ENCODE data around the gene CENPN. TPM values are rescaled to one million over a fixed set of nuclear protein-coding genes. Genes with fewer than 3 reads are reported as not detected.

Gene CENPN
- total RNA-seq, 2 experiments from 2014 or later, result 8.7 to 9.7 TPM

DNA sequence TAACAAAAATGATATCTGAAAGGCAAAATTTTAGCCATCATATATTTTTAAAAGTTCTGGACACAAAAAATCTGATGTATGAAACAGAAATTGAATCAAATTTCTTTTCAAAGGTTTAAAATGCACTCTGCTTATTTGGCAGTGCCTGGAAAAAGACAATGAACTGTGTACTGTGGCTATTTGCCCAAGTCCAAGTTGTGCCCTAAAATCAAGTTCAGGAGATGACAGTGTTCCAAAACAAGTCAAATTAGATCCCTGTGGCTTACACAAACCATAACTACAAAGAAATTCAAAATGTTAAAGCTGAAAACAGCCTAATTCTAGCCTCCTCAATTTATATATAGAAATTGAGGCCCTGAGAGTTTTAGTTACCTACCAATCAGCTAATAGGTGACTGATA, 25.9 kb upstream of the CENPN start:
- H3K36me3 Mint-ChIP-seq (ENCODE audit: low read depth), result peaks cover 51% of the 10 kb centered on the region
- POLR2A ChIA-PET, result no interaction called here

DNA sequence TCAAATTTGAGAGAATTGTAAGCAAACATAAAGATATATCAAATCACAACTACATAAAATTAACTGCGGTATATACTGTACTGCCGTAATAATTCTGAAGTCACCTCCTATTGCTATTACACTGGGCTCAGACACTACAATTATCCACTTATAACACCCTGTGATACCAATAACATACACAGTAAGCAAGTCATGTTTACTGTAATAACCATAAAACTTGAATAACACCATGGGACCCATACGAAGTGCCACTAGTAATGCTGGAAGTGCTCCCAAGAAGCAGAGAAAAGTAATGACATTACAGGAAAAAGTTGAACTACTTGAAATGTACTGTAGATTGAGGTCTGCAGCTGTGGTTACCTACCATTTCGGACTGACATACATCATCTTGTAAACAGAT, 24.4 kb upstream of the CENPN start:
- H3K4me3 Mint-ChIP-seq, result no peak overlapping the region
- H3K27ac ChIP-seq (ENCODE audit: low read depth in 1 of 2, low read length in 2 of 2), result no peak overlapping the region
- H3K36me3 Mint-ChIP-seq (ENCODE audit: low read depth), result peaks cover 46% of the 10 kb centered on the region
- ATAC-seq (ENCODE audit: poor library complexity), result no peak
- intact Hi-C loops (cut with DNase I, micrococcal nuclease), result no loop called here
- H3K4me1 ChIP-seq (ENCODE audit: insufficient read depth, low read length), result peaks cover 3% of the 10 kb centered on the region
- H3K27me3 Mint-ChIP-seq, result no peaks in the 10 kb centered on the region
- DNase-seq, result no peak
- no peak overlapping the region for H3K4me3 ChIP-seq (ENCODE audit: low read length)
- H3K9me3 Mint-ChIP-seq, result no peaks in the 10 kb centered on the region
- CTCF ChIA-PET, result no interaction called here
- peaks cover 14% of the 10 kb centered on the region for H3K36me3 ChIP-seq (ENCODE audit: insufficient read depth, low read length)
- no peaks in the 10 kb centered on the region for H3K9me3 ChIP-seq (ENCODE audit: control insufficient read depth in 1 of 2, insufficient read depth in 1 of 2, low read length in 2 of 2)
- TF ChIP-seq, protein P1, sequence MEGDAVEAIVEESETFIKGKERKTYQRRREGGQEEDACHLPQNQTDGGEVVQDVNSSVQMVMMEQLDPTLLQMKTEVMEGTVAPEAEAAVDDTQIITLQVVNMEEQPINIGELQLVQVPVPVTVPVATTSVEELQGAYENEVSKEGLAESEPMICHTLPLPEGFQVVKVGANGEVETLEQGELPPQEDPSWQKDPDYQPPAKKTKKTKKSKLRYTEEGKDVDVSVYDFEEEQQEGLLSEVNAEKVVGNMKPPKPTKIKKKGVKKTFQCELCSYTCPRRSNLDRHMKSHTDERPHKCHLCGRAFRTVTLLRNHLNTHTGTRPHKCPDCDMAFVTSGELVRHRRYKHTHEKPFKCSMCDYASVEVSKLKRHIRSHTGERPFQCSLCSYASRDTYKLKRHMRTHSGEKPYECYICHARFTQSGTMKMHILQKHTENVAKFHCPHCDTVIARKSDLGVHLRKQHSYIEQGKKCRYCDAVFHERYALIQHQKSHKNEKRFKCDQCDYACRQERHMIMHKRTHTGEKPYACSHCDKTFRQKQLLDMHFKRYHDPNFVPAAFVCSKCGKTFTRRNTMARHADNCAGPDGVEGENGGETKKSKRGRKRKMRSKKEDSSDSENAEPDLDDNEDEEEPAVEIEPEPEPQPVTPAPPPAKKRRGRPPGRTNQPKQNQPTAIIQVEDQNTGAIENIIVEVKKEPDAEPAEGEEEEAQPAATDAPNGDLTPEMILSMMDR (IDR thresholded peaks at IDR 0.05), result no peak
- no peak overlapping the region for H3K27ac Mint-ChIP-seq
- H3K4me1 Mint-ChIP-seq (ENCODE audit: low read depth), result peaks cover 27% of the 10 kb centered on the region
- no peaks in the 10 kb centered on the region for H3K27me3 ChIP-seq (ENCODE audit: control insufficient read depth in 1 of 2, insufficient read depth in 2 of 2, low read length in 2 of 2)
- POLR2A ChIA-PET, result no interaction called here

More for the DNA sequence above, 25.9 kb upstream of the CENPN start:
- Mint-ChIP-seq H3K27ac (no peak overlapping the region), H3K4me1 (ENCODE audit: low read depth) (peaks cover 14% of the 10 kb centered on the region), H3K27me3 (no peaks in the 10 kb centered on the region), H3K4me3 (no peak overlapping the region), H3K9me3 (no peaks in the 10 kb centered on the region)
- CTCF ChIA-PET, result no interaction called here
- peaks cover 3% of the 10 kb centered on the region for H3K4me1 ChIP-seq (ENCODE audit: insufficient read depth, low read length)
- no peak for DNase-seq
- intact Hi-C loops (cut with DNase I, micrococcal nuclease), result no loop called here
- peaks cover 27% of the 10 kb centered on the region for H3K36me3 ChIP-seq (ENCODE audit: insufficient read depth, low read length)
- H3K27ac ChIP-seq (ENCODE audit: low read depth in 1 of 2, low read length in 2 of 2), result no peak overlapping the region
- no peak overlapping the region for H3K4me3 ChIP-seq (ENCODE audit: low read length)
- no peak for ATAC-seq (ENCODE audit: poor library complexity)
- TF ChIP-seq, protein P1 (IDR thresholded peaks at IDR 0.05), result no peak
- H3K9me3 ChIP-seq (ENCODE audit: control insufficient read depth in 1 of 2, insufficient read depth in 1 of 2, low read length in 2 of 2), result no peaks in the 10 kb centered on the region
- no peaks in the 10 kb centered on the region for H3K27me3 ChIP-seq (ENCODE audit: control insufficient read depth in 1 of 2, insufficient read depth in 2 of 2, low read length in 2 of 2)

DNA sequence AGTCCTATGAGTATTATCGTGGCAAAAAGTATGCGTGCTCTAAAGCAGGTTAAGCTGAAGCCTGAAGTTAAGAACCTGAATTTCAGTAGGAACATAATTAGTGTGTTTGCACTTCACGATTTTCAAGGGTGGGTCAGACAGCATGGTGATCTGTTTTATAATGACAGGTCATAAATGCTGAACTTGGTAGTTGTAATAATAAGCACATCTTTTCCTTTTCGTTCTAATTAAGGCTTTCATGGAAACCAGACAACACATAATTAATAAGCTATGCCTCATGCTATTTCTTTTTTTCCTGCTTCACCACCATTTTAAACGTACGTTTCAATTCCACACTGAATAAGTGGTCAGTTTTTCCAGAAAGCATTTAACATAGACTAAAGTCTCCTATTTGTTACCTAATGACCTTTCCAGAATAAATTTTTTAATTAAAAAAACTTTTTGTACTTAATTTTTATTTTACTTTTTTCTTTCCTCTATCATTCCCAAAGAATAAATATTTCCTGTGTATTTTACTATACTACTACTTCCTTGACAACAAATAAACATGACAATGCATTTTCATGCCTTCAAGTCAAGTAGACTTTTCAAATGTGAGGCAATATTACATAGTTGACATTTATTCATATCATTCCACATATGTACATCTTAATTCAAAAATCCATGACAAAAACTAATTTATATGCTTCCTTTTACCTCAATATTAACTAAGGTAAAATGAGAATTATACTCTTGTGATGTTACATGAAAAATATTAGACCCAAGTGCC, 22.7 kb upstream of the CENPN start:
- H3K27ac Mint-ChIP-seq, result no peak overlapping the region
- H3K27me3 ChIP-seq (ENCODE audit: control insufficient read depth in 1 of 2, insufficient read depth in 2 of 2, low read length in 2 of 2), result no peaks in the 10 kb centered on the region
- H3K4me1 ChIP-seq (ENCODE audit: insufficient read depth, low read length), result peaks cover 3% of the 10 kb centered on the region
- H3K36me3 Mint-ChIP-seq (ENCODE audit: low read depth), result peaks cover 38% of the 10 kb centered on the region
- ChIA-PET CTCF (no interaction called here), POLR2A (no interaction called here)
- H3K27ac ChIP-seq (ENCODE audit: low read depth in 1 of 2, low read length in 2 of 2), result no peak overlapping the region
- TF ChIP-seq, protein P1 (IDR thresholded peaks at IDR 0.05), result no peak
- intact Hi-C loops (cut with DNase I, micrococcal nuclease), result no loop called here
- DNase-seq (no peak), ATAC-seq (ENCODE audit: poor library complexity) (no peak)
- peaks cover 7% of the 10 kb centered on the region for H3K36me3 ChIP-seq (ENCODE audit: insufficient read depth, low read length)
- no peaks in the 10 kb centered on the region for H3K9me3 ChIP-seq (ENCODE audit: control insufficient read depth in 1 of 2, insufficient read depth in 1 of 2, low read length in 2 of 2)
- H3K27me3 Mint-ChIP-seq, result no peaks in the 10 kb centered on the region
- no peak overlapping the region for H3K4me3 ChIP-seq (ENCODE audit: low read length)
- peaks cover 35% of the 10 kb centered on the region for H3K4me1 Mint-ChIP-seq (ENCODE audit: low read depth)
- no peaks in the 10 kb centered on the region for H3K9me3 Mint-ChIP-seq
- H3K4me3 Mint-ChIP-seq, result no peak overlapping the region

Measured in CD4-positive, alpha-beta T cell (primary cell).